Measurements from ENCODE around the gene PARP4.
"Not testable (repeated sequence)": the region's sequence is repeated elsewhere in the genome, so short reads cannot be mapped to it uniquely, and the experiment has no call there.

The PARP4 gene

DNA sequence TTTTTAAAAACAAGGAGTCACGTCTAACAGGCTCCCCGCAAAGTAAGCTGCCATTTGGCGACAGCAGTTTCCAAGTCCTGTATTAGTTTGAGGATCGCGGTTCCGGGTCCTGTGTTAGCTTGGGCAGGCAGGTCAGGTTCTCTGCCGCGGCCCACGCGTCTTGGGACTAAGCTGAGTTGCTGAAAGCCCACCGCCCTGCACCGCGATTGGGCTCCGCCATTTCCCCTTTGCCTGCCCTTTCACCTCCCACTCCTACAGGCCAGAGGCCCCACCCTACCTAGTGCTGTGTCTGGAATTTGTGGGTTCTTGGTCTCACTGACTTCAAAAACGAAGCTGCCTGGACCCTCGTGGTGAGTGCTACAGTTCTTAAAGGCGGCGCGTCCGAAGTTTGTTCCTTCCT, 6.8 kb downstream of the PARP4 start:
- no peak for DNase-seq (ENCODE audit: low read depth)

DNA sequence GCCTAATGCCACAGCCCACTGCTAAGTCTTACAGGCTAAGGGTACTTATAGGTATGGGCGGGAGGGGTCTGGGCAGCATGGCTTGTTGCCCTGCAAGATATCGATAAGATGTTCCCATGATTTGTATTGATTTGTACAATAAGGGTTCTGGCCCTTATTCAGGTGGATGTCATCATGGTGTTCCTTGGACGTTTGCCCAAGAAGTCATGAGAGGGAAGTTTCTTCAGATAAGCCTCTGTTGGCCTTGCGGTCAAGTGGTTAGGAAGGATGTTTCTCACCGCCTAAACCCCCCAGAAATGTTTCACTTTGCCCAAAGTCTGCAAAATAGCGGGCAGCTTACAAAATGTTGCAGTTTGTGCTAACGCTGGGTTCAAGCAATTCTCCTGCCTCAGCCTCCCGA, 7.3 kb downstream of the PARP4 start:
- DNase-seq (ENCODE audit: low read depth) = no peak

- no peak for DNase-seq (ENCODE audit: low read depth)
These were observed 9.2 kb downstream of the PARP4 start for GRCh38 chr13:24503379-24503696.

DNA sequence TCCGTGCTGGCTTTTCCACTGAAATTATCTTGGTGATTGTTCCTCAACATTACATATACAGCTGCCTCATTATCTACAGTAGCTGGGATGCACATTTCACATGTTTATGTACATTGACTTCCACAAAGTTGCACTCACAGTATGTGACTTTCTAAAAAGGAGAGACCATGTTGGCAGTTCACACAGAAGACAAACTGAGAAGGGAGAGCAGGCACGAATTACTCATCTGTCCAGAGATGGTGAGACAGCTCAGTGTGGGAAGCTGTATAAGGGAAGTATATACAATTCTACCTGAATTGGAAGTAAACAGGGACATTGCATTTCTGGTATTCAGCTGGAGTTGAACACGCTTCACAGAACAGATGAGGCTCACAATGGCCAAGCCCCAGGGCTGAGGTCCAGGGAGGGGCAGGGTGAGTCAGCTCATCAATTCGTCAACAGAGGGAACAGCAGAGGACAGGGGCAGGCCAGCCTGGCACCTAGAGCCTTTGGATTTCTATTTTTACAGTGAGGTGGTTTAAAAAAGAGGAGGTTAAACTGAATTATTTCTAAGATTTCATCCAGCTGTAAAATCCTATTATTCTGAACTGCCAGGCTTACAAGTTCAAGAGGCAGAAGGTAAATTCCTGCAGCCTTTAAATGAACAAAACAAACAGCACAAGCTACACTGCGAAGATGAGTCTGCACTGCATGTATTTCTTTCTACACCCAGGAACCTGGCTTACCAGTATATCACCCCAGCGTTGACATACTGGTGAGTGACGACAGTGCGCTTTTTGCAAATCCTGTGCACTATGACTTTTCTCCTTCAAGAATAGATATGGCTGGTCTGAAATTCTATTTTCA, 9.8 kb downstream of the PARP4 start:
- no peak for DNase-seq (ENCODE audit: low read depth)

GRCh38 chr13:24500977-24501376, 11.6 kb downstream of the PARP4 start:
- DNase-seq (ENCODE audit: low read depth) = no peak

- DNase-seq (ENCODE audit: low read depth) = no peak
These were observed 14.8 kb downstream of the PARP4 start for GRCh38 chr13:24497742-24498141.

GRCh38 chr13:24496295-24496694, 16.3 kb downstream of the PARP4 start:
- DNase-seq (ENCODE audit: low read depth) = not testable (repeated sequence)

DNA sequence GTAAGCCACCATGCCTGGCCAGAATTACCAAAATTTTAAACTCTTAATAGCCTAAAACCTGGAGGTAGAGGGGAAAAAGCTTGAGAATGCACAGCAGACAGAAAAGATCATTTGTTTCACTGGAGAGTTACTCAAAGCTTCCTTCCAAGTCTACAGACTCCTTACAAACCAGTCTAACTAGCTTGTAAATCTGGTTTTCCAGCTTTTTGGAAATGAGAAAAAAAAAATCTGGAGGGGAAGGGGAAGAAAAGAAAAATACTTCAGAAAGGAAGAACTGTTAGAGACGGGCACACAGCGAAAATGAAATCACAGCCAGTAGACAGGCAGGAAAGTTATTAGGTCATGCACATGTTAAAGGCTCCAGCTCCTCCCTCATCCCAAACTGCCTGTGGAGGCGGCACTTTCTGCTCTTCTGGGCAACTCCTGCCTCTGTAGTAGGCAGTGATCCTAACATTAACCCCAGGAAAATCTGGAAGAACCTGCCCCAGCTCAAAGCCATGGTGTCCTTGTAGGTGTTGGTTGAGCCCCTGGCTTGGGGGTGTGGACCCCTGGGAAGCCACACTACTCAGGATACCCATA, 17.3 kb downstream of the PARP4 start:
- no peak for DNase-seq (ENCODE audit: low read depth)

GRCh38 chr13:24493356-24493755, 19.2 kb downstream of the PARP4 start:
- DNase-seq (ENCODE audit: low read depth) = no peak

- no peak for DNase-seq (ENCODE audit: low read depth)
These were observed 20.7 kb downstream of the PARP4 start for GRCh38 chr13:24491845-24492244.

DNA sequence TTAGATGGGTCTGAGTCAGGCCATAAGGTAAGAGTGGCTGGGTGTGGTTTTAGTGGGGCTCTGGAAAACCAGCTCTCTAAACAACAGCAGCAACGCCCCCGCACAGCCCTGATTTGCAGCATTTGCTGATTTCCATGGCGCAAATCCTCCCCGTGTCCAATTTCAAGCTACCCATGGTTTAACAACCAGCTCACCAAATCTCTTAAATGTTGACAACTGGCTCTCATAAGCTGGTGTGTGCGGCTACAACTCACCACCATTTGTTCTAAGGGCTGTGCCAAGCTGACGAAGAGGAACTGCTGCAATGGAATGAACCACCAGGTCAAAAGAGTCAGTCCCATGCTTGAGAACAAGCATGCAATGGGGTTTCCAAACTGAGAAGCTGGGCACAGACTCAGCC, 22.9 kb downstream of the PARP4 start:
- no peak for DNase-seq (ENCODE audit: low read depth)

GRCh38 chr13:24488092-24488491, 24.5 kb downstream of the PARP4 start:
- DNase-seq (ENCODE audit: low read depth) = not testable (repeated sequence)

- not testable (repeated sequence) for DNase-seq (ENCODE audit: low read depth)
These were observed 26.4 kb downstream of the PARP4 start for GRCh38 chr13:24486017-24486657.

DNA sequence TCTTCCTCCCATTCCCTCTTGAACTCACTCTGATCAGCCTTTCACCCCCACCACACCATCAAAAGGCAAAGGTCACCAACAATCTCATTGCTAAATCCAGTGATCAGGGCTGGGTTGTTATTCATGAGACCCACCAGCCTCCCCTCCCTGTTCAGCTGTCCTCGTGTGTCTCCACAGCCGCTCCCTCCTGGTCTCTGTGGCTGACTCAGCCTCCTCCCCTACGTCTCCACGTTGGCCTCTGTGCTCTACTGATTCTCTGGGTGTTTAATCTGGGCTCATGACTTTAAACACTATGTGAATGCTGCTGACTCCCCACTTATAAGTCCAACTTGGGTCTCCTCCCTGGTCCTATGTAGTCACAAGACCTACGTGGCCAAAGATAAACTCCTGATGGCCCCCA, 38.9 kb downstream of the PARP4 start:
- no peak for DNase-seq (ENCODE audit: low read depth)

DNA sequence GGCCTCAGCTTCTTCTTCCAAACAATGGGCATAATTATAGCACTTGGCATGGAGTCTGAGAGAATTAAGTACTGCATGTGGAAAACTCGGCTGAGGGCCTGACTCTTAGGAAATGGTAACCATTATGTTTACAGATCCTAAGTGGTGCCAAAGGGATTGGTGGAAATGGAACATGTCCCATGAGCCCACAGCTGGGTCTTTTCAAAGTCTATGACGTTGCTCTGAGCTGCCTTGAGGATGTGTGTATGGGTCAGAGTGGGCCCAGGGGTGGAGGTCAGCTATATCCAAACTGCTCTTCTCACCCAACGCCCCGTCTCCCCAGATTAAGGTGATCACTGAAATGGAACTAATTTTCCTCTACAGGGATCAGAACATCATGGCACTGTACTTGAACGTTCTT, 40.4 kb downstream of the PARP4 start:
- not testable (repeated sequence) for DNase-seq (ENCODE audit: low read depth)

GRCh38 chr13:24463078-24463477, 49.5 kb downstream of the PARP4 start:
- no peak for DNase-seq (ENCODE audit: low read depth)

GRCh38 chr13:24460256-24460655, 52.3 kb downstream of the PARP4 start:
- DNase-seq (ENCODE audit: low read depth) = no peak

GRCh38 chr13:24459726-24460125, 52.9 kb downstream of the PARP4 start:
- no peak for DNase-seq (ENCODE audit: low read depth)

GRCh38 chr13:24459234-24459633, 53.3 kb downstream of the PARP4 start:
- DNase-seq (ENCODE audit: low read depth) = no peak

DNA sequence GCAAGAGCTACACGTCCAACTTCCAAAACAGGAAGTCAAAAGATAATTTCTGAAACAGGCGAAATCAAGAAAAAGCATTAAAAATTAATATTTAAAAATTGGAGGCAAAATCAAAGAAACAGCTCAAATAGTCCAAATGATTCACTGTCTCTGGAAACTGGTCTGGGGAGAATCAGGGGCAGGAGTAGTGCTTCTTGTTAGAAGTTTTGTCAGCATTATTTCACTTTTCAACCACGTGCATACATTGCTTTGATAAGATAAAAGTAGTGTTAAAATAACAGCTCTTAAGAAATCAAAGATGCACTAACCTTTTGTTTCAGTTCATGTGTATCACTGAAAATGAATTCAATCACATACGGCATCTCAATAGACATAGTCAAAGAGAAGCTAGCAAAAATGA, 53.8 kb downstream of the PARP4 start:
- no peak for DNase-seq (ENCODE audit: low read depth)

GRCh38 chr13:24456396-24456795, 56.2 kb downstream of the PARP4 start:
- DNase-seq (ENCODE audit: low read depth) = no peak

DNA sequence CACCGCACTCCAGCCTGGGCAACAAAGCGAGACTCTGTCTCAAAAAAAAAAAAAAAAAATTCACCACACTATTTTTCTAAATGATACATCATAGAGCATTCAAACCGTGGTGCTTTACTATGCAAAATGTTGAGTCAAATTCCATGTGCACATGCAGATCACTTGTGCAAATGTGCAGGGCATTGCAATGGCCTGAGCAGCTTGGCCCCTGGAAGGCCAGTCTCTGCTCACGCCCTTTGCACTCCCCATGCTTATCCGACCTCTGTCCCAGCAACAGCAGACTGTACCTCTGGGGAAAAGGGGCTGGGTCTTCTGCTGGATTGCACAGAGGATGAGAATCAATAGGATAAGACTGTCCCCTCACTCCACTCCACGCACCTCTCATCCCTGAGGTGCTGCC, 58.5 kb downstream of the PARP4 start:
- no peak for DNase-seq (ENCODE audit: low read depth)

GRCh38 chr13:24452044-24452443, 60.5 kb downstream of the PARP4 start:
- DNase-seq (ENCODE audit: low read depth) = no peak
